SJSA1 (cell line): ENCODE results near the gene DZANK1. TPM values are rescaled to one million over a fixed set of nuclear protein-coding genes. Genes with fewer than 3 reads are reported as not detected.
"Not testable (repeated sequence)": the region's sequence is repeated elsewhere in the genome, so short reads cannot be mapped to it uniquely, and the experiment has no call there.

Experiments used
- DNase-seq, 2 experiments: peaks; one replicate each; pipeline ENCODE4 v3.0.0-alpha.2; 2015 to 2020; ENCODE audit warnings: low spot score in 2 of 2, low read depth in 1 of 2
- H3K27ac ChIP-seq: fragments of 250-450 bp; sonication (Bioruptor Pico); 2 replicates; pipeline ENCODE4 v1.5.1; 2020; ENCODE audit warnings: mild to moderate bottlenecking, moderate library complexity
- H3K27me3 ChIP-seq: fragments of 250-450 bp; sonication (Bioruptor Pico); replicated peaks from 2 replicates; pipeline ENCODE4 v1.5.1; 2020; ENCODE audit warnings: mild to moderate bottlenecking, moderate library complexity
- H3K36me3 ChIP-seq: fragments of 250-450 bp; sonication (Bioruptor Pico); 2 replicates; pipeline ENCODE4 v1.5.1; 2020; ENCODE audit warnings: mild to moderate bottlenecking
- H3K4me1 ChIP-seq: fragments of 250-450 bp; sonication (Bioruptor Pico); replicated peaks from 2 replicates; pipeline ENCODE4 v1.6.1; 2021; ENCODE audit warnings: mild to moderate bottlenecking
- H3K4me3 ChIP-seq: fragments of 250-450 bp; sonication (Bioruptor Pico); 2 replicates; pipeline ENCODE4 v1.5.1; 2020; ENCODE audit warnings: mild to moderate bottlenecking
- H3K9me3 ChIP-seq: fragments of 250-450 bp; sonication (Bioruptor Pico); replicated peaks from 2 replicates; pipeline ENCODE4 v1.5.1; 2020; ENCODE audit warnings: mild to moderate bottlenecking
- total RNA-seq: library from RNA; depleted of rRNA; stranded (reverse); fragments of >200 nt; shearing (Covaris generic); gene quantifications from 2 replicates; pipeline ENCODE4 v1.2.3, GENCODE V29; 2014

DZANK1 gene
- total RNA-seq, 1 experiment from 2014 or later = 0.97 TPM

GRCh38 chr20:18388860-18389259, 78.0 kb downstream of the DZANK1 start:
- H3K4me3 ChIP-seq = no peak overlapping the region
- peak in 1 of 2 experiments; percentile 24 for DNase-seq
- peaks cover 6% of the 10 kb centered on the region for H3K4me1 ChIP-seq
- no peak overlapping the region for H3K27ac ChIP-seq
- H3K36me3 ChIP-seq = no peaks in the 10 kb centered on the region
- H3K27me3 ChIP-seq = no peaks in the 10 kb centered on the region
- H3K9me3 ChIP-seq = no peaks in the 10 kb centered on the region

- no peaks in the 10 kb centered on the region for H3K4me1 ChIP-seq
- no peak overlapping the region for H3K4me3 ChIP-seq
- no peaks in the 10 kb centered on the region for H3K36me3 ChIP-seq
- DNase-seq = no peak
- no peaks in the 10 kb centered on the region for H3K9me3 ChIP-seq
- H3K27me3 ChIP-seq = no peaks in the 10 kb centered on the region; the same call in 1 of the 2 replicates
- H3K27ac ChIP-seq = no peak overlapping the region
Measured at GRCh38 chr20:18380908-18381529, 85.8 kb downstream of the DZANK1 start.

GRCh38 chr20:18377896-18378481, 88.8 kb downstream of the DZANK1 start:
- Histone ChIP-seq H3K4me3 (no peak overlapping the region), H3K4me1 (no peaks in the 10 kb centered on the region), H3K36me3 (no peaks in the 10 kb centered on the region), H3K9me3 (no peaks in the 10 kb centered on the region), H3K27ac (no peak overlapping the region), H3K27me3 (peaks cover 4% of the 10 kb centered on the region; the same call in 1 of the 2 replicates)
- no peak for DNase-seq

GRCh38 chr20:18375551-18375950, 91.3 kb downstream of the DZANK1 start:
- not testable (repeated sequence) for DNase-seq, H3K4me3 ChIP-seq, H3K27ac ChIP-seq, H3K36me3 ChIP-seq, H3K9me3 ChIP-seq, H3K4me1 ChIP-seq
- peaks cover 16% of the 10 kb centered on the region; the same call in 1 of the 2 replicates for H3K27me3 ChIP-seq

- no peaks in the 10 kb centered on the region for H3K36me3 ChIP-seq
- no peaks in the 10 kb centered on the region for H3K9me3 ChIP-seq
- no peak overlapping the region for H3K4me3 ChIP-seq
- no peak for DNase-seq
- H3K4me1 ChIP-seq = no peaks in the 10 kb centered on the region
- H3K27ac ChIP-seq = no peak overlapping the region
- H3K27me3 ChIP-seq = peaks cover 16% of the 10 kb centered on the region; the same call in 1 of the 2 replicates
Measured at GRCh38 chr20:18372296-18372695, 94.5 kb downstream of the DZANK1 start.

DNA sequence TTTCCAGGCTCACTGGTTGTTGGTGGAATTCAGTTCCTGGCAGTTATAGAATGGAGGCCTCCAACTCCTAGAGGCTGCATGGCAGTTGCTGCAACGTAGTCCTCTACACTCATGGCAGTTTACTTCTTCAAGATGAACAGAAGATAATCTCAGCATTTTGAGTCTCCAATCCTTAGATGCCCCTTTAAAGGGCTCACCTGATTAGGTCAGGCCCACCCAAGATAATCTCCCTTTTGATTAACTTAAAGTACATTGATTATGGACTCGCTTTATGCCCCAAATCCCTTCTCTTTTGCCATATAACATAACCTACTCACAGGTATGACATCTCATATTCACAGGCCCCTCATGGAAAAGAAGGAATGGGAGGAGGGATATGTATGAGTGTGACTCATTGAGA, 102.1 kb downstream of the DZANK1 start:
- Histone ChIP-seq H3K27ac (no peak overlapping the region), H3K36me3 (no peaks in the 10 kb centered on the region), H3K9me3 (no peaks in the 10 kb centered on the region), H3K27me3 (no peaks in the 10 kb centered on the region), H3K4me1 (no peaks in the 10 kb centered on the region), H3K4me3 (no peak overlapping the region)
- DNase-seq = no peak

DNA sequence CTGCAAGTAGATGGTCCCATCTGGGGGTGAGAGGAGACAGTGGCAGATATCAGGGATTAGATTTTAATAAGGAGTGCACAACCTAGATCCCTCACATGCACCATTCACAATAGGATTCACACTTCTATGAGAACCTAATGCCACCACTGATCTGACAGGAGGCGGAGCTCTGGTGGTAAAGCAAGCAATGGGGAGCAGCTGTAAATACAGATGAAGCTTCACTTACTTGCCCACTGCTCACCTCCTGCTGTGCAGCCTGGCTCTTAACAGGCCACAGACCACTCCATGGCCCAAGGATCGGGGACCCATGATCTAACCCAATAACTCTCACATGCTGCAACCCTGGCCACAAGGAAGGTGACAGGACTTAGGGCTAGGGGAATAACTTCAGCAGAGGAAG, 103.1 kb downstream of the DZANK1 start:
- H3K4me1 ChIP-seq = no peaks in the 10 kb centered on the region
- H3K27me3 ChIP-seq = no peaks in the 10 kb centered on the region
- H3K36me3 ChIP-seq = no peaks in the 10 kb centered on the region
- H3K27ac ChIP-seq = no peak overlapping the region
- no peak overlapping the region for H3K4me3 ChIP-seq
- DNase-seq = no peak
- no peaks in the 10 kb centered on the region for H3K9me3 ChIP-seq

DNA sequence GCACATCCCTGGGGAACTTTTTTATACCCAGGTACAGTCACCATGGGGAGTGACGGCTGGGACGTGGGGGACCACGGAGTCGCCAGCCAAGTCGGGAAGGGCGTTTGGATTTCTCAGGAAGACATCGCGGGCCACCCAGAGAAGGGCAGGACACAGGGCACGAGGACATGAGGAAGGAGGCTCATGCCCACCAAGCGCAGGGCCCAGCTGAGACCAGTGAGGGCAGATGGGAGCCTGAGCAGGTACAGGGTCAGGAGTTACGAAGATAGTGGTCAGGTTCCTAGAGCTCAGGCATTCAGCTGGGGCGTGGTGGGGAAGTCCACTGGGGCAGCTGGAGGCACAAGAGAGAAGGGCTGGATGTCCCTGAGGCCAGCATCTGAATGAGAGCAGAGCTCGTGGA, 103.9 kb downstream of the DZANK1 start:
- H3K4me3 ChIP-seq = no peak overlapping the region
- H3K36me3 ChIP-seq = no peaks in the 10 kb centered on the region
- H3K27me3 ChIP-seq = no peaks in the 10 kb centered on the region
- no peak for DNase-seq
- H3K9me3 ChIP-seq = no peaks in the 10 kb centered on the region
- no peak overlapping the region for H3K27ac ChIP-seq
- H3K4me1 ChIP-seq = no peaks in the 10 kb centered on the region

DNA sequence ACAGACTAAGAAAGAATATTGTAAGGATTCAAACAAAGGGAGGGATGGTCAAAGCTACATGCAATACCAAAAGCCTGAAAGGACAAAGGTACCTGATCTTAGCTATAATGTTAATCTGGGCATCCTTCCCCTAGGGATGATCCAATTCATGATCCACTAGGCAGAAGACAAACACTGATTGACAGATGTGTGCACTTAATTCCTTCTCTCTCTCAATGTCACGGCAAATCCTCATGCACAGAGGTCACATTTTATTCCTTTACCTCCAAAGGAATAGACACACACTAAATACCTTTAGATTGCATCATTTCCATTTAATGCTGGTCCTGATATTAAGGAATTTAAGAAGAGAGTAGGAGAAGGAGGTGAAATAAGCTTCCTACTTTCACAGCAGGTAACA, 105.2 kb downstream of the DZANK1 start:
- H3K9me3 ChIP-seq = no peaks in the 10 kb centered on the region
- H3K4me1 ChIP-seq = no peaks in the 10 kb centered on the region
- no peak for DNase-seq
- no peak overlapping the region for H3K4me3 ChIP-seq
- no peaks in the 10 kb centered on the region for H3K36me3 ChIP-seq
- H3K27me3 ChIP-seq = no peaks in the 10 kb centered on the region
- no peak overlapping the region for H3K27ac ChIP-seq

DNA sequence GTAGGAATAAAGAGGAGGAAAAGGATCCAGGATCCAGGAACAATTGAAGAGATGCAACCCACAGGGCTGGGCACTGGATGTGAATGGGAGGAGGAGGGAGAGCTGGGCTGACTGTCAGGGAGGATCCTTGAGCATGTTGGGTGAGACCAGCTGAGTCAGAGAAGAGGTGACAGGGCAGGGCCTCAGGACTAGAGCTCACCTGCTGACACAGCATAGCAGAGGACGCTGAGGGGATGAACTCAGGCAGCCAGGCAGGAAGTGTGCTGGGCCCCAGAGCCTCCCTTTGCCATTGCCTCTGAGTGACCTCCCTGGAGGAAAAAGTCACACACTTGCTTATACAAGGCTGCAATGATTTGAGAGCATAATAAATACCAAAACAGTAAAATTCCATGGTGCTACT, 106.2 kb downstream of the DZANK1 start:
- no peak overlapping the region for H3K4me3 ChIP-seq
- H3K4me1 ChIP-seq = no peaks in the 10 kb centered on the region
- H3K9me3 ChIP-seq = no peaks in the 10 kb centered on the region
- H3K36me3 ChIP-seq = no peaks in the 10 kb centered on the region
- DNase-seq = no peak
- 0 out of 2 replicates have a peak, but pooled peaks cover 3% of the 10 kb centered on the region for H3K27me3 ChIP-seq
- no peak overlapping the region for H3K27ac ChIP-seq

DNA sequence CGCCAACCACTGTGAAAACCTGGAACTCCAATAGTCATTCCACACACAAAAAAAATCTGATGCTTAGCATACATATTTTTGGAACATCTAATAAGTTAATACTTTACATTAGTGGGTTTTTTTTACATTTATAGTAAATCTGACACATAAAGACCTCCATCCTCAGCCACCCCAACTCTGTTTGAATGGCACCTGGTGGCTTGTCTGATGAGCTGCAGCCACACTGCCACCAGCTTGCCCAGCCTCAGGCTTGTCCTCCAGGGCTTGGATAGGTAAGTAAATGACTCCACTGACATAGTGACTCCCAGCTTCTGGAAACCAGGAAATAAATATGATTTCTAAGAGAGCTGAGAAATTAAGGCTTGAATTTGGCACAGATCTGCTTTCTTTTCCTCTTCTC, 107.0 kb downstream of the DZANK1 start:
- no peak overlapping the region for H3K27ac ChIP-seq
- H3K27me3 ChIP-seq = peaks cover 3% of the 10 kb centered on the region; the same call in 1 of the 2 replicates
- no peak for DNase-seq
- no peaks in the 10 kb centered on the region for H3K36me3 ChIP-seq
- H3K9me3 ChIP-seq = no peaks in the 10 kb centered on the region
- H3K4me1 ChIP-seq = no peaks in the 10 kb centered on the region
- H3K4me3 ChIP-seq = no peak overlapping the region

GRCh38 chr20:18349749-18350148, 117.1 kb downstream of the DZANK1 start:
- H3K36me3 ChIP-seq, H3K9me3 ChIP-seq, DNase-seq: not testable (repeated sequence)

More at GRCh38 chr20:18349749-18350148, 117.1 kb downstream of the DZANK1 start:
- not testable (repeated sequence) for H3K27ac ChIP-seq, H3K4me1 ChIP-seq, H3K27me3 ChIP-seq, H3K4me3 ChIP-seq
